ENCODE data around the gene COX6B2.
A peak's percentile ranks its signal among the peaks of the same experiment; 100 is the strongest.

COX6B2 gene

DNA sequence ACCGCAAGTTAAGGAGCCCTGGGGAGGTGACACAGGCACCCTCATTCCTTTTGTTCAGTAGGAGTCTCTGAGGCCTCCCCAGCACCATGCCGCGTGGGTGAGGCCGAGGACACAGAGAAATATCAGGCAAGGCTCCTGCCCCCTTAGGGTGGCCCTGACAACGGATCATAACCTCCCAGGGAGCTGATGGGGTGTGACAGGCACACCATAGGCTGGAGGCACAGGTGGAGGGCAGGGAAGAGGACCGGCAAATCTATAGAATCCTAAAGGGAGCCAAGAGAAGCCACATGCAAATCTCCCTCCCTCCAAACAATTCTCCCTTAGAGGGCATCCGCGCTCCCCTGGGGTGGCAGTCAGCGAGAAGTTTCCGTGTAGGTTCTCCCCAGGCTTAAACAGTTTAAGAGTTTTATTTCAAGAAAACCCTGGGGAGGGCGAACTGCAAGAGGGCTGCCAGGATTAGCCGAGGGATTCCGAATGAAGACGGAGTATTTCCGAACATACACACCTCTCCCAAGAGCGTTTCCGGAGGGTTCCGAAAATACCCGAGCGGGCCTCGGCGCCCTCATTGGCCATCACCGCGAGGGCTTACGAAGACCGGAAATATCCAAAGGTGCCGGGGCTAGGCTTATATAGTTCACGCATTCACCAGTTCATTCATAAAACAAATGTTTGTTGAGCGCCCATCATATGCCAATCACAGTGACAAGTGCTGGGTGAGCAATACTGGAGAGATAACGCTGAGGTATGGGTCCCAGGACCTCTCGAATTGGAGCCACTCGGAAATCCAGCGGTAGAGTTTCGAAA, 30.6 kb upstream of the COX6B2 start (continued):
- TF ChIP-seq, protein P1, sequence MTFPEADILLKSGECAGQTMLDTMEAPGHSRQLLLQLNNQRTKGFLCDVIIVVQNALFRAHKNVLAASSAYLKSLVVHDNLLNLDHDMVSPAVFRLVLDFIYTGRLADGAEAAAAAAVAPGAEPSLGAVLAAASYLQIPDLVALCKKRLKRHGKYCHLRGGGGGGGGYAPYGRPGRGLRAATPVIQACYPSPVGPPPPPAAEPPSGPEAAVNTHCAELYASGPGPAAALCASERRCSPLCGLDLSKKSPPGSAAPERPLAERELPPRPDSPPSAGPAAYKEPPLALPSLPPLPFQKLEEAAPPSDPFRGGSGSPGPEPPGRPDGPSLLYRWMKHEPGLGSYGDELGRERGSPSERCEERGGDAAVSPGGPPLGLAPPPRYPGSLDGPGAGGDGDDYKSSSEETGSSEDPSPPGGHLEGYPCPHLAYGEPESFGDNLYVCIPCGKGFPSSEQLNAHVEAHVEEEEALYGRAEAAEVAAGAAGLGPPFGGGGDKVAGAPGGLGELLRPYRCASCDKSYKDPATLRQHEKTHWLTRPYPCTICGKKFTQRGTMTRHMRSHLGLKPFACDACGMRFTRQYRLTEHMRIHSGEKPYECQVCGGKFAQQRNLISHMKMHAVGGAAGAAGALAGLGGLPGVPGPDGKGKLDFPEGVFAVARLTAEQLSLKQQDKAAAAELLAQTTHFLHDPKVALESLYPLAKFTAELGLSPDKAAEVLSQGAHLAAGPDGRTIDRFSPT (tag by site-specific recombination; IDR thresholded peaks at IDR 0.05) = peak; percentile 65; the same call in 1 of the 2 replicates
- TF ChIP-seq GLIS2 (tag by site-specific recombination; IDR thresholded peaks at IDR 0.05) (peak; percentile 40; the same call in 1 of the 2 replicates), ZBTB17 (tag by site-specific recombination; IDR thresholded peaks at IDR 0.05) (peak; percentile 75), ZSCAN30 (tag by site-specific recombination; IDR thresholded peaks at IDR 0.05) (no peak), ZIC2 (tag by site-specific recombination; IDR thresholded peaks at IDR 0.05) (peak; percentile 46), ZNF549 (tag by site-specific recombination; IDR thresholded peaks at IDR 0.05) (no peak), ZNF629 (tag by site-specific recombination; IDR thresholded peaks at IDR 0.05) (no peak)
- TF ChIP-seq, protein P2, sequence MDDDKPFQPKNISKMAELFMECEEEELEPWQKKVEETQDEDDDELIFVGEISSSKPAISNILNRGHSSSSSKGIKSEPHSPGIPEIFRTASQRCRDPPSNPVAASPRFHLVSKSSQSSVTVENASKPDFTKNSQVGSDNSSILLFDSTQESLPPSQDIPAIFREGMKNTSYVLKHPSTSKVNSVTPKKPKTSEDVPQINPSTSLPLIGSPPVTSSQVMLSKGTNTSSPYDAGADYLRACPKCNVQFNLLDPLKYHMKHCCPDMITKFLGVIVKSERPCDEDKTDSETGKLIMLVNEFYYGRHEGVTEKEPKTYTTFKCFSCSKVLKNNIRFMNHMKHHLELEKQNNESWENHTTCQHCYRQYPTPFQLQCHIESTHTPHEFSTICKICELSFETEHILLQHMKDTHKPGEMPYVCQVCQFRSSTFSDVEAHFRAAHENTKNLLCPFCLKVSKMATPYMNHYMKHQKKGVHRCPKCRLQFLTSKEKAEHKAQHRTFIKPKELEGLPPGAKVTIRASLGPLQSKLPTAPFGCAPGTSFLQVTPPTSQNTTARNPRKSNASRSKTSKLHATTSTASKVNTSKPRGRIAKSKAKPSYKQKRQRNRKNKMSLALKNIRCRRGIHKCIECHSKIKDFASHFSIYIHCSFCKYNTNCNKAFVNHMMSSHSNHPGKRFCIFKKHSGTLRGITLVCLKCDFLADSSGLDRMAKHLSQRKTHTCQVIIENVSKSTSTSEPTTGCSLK (tag by site-specific recombination; IDR thresholded peaks at IDR 0.05) = no peak
- TF ChIP-seq, protein P3, sequence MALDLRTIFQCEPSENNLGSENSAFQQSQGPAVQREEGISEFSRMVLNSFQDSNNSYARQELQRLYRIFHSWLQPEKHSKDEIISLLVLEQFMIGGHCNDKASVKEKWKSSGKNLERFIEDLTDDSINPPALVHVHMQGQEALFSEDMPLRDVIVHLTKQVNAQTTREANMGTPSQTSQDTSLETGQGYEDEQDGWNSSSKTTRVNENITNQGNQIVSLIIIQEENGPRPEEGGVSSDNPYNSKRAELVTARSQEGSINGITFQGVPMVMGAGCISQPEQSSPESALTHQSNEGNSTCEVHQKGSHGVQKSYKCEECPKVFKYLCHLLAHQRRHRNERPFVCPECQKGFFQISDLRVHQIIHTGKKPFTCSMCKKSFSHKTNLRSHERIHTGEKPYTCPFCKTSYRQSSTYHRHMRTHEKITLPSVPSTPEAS (tag by site-specific recombination; IDR thresholded peaks at IDR 0.05) = no peak

DNA sequence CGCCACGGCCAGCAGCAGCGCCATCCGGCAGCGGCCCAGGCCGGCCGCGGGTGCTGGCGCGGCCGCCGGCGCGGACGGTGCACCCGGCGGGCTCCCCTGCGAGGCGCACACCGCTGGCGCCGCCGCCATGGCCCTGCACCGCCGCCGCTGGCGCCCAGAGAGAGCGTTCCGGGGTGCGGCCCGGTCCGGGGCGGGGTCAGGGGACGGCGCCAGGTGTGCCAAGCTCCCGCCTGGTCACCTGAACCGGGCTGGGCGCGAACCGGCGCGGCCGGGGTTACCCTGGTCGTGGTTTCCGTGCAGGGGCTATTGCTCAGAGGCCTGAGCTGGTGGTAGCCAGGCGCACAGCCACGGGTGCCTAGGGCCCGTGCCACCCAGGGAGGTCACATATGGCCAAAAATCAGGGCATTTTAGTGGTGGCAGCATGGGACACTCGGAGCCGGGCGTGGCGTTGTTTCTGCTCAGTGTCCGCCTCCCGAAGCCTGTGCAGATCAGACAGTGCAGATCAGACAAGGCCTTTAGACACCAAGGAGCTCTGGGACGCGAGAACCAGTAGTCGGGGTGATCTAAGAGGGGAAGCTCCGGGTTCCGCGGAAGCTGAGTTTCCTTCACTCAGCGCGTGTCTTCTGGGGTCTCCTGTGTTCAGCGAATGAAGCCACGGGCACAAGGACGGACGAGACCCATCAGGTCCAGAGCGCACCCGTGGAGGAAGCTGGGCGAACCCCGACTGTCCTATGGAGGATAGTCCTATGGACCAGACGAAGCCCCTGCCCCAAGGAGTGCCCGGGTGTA, 29.8 kb upstream of the COX6B2 start, which contains the start of gene TMEM238:
Gene TMEM238 (minus strand): TSS at position 162 of the 789 bp plus-strand sequence. CDS start 33 bp downstream, at position 129.
- Histone ChIP-seq H3K9me3 (ENCODE audit: control insufficient read depth, insufficient read depth, low read depth, low read length) (no peaks in the 10 kb centered on the region), H3K27ac (ENCODE audit: extremely low read depth, low read depth, low read length) (peak within 1 kb of the TSS; percentile 84), H3K4me3 (ENCODE audit: low read depth, low read length) (peak within 1 kb of the TSS; percentile 66), H3K36me3 (ENCODE audit: control insufficient read depth in 2 of 2, insufficient read depth in 1 of 2, low read length in 2 of 2) (peaks cover 8 to 31% of the 10 kb centered on the region in 2 experiments; a peak in 2 of 3 replicates), H3K4me1 (ENCODE audit: control insufficient read depth, insufficient read depth, low read length) (peaks cover 18% of the 10 kb centered on the region)
- CTCF ChIA-PET = interaction anchor here (0.6 to 3.2 kb wide), 9 partner anchors 56 to 323 kb away, joined by 3 to 23 read pairs (median 3); no protein-coding TSS in a partner anchor
- POLR2A ChIA-PET = interaction anchor here (0.6 to 7.3 kb wide), 12 partner anchors 12 to 304 kb away, joined by 3 to 62 read pairs (median 4); partner anchors contain the start of genes FIZ1, ISOC2, KMT5C and UBE2S
- TF ChIP-seq ZNF423 (tag by site-specific recombination; IDR thresholded peaks at IDR 0.05) (no peak), ZNF274 (IDR thresholded peaks at IDR 0.05; ENCODE audit: low read length) (no peak), ZNF274 (tag by site-specific recombination; IDR thresholded peaks at IDR 0.05; ENCODE audit: borderline replicate concordance) (no peak), KLF10 (tag by site-specific recombination; IDR thresholded peaks at IDR 0.05) (no peak), ZFP37 (tag by site-specific recombination; IDR thresholded peaks at IDR 0.05) (no peak), ZNF558 (tag by site-specific recombination; IDR thresholded peaks at IDR 0.05) (no peak), REPIN1 (tag by site-specific recombination; IDR thresholded peaks at IDR 0.05; ENCODE audit: low read depth) (no peak), ZNF76 (tag by site-specific recombination; IDR thresholded peaks at IDR 0.05; ENCODE audit: borderline replicate concordance, low read depth) (no peak), SP3 (tag by site-specific recombination; IDR thresholded peaks at IDR 0.05) (no peak)
- TF ChIP-seq, protein P1 (tag by site-specific recombination; IDR thresholded peaks at IDR 0.05) = no peak
- TF ChIP-seq, protein P4, sequence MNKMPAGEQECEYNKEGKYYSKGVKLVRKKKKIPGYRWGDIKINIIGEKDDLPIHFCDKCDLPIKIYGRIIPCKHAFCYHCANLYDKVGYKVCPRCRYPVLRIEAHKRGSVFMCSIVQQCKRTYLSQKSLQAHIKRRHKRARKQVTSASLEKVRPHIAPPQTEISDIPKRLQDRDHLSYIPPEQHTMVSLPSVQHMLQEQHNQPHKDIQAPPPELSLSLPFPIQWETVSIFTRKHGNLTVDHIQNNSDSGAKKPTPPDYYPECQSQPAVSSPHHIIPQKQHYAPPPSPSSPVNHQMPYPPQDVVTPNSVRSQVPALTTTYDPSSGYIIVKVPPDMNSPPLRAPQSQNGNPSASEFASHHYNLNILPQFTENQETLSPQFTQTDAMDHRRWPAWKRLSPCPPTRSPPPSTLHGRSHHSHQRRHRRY (tag by site-specific recombination; IDR thresholded peaks at IDR 0.05) = no peak
- TF ChIP-seq, protein P5, sequence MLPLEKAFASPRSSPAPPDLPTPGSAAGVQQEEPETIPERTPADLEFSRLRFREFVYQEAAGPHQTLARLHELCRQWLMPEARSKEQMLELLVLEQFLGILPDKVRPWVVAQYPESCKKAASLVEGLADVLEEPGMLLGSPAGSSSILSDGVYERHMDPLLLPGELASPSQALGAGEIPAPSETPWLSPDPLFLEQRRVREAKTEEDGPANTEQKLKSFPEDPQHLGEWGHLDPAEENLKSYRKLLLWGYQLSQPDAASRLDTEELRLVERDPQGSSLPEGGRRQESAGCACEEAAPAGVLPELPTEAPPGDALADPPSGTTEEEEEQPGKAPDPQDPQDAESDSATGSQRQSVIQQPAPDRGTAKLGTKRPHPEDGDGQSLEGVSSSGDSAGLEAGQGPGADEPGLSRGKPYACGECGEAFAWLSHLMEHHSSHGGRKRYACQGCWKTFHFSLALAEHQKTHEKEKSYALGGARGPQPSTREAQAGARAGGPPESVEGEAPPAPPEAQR (tag by site-specific recombination; IDR thresholded peaks at IDR 0.05) = no peak
- TF ChIP-seq, protein P6, sequence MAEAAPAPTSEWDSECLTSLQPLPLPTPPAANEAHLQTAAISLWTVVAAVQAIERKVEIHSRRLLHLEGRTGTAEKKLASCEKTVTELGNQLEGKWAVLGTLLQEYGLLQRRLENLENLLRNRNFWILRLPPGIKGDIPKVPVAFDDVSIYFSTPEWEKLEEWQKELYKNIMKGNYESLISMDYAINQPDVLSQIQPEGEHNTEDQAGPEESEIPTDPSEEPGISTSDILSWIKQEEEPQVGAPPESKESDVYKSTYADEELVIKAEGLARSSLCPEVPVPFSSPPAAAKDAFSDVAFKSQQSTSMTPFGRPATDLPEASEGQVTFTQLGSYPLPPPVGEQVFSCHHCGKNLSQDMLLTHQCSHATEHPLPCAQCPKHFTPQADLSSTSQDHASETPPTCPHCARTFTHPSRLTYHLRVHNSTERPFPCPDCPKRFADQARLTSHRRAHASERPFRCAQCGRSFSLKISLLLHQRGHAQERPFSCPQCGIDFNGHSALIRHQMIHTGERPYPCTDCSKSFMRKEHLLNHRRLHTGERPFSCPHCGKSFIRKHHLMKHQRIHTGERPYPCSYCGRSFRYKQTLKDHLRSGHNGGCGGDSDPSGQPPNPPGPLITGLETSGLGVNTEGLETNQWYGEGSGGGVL (tag by site-specific recombination; IDR thresholded peaks at IDR 0.05) = no peak

Data from HEK293 (cell line).